Measurements from ENCODE around the gene PRR12.
A peak's percentile ranks its signal among the peaks of the same experiment; 100 is the strongest.

PRR12 gene

GRCh38 chr19:49665351-49666119 lies 74.6 kb downstream of the PRR12 start, which contains the start of the genes BCL2L12 and IRF3:
Gene BCL2L12, plus strand, starts transcription at chr19:49665933. Its CDS starts 760 bp downstream, at chr19:49666693.
Gene IRF3, minus strand, starts transcription at chr19:49665857. Its CDS starts 1,019 bp downstream, at chr19:49664838.
- peak; percentile 99 for DNase-seq (ENCODE audit: low spot score)

GRCh38 chr19:49666120-49666444 lies 75.1 kb downstream of the PRR12 start:
- no peak for DNase-seq (ENCODE audit: low spot score)

- no peak for DNase-seq (ENCODE audit: low spot score)
Measured at GRCh38 chr19:49667473-49667872, 76.5 kb downstream of the PRR12 start.

- no peak for DNase-seq (ENCODE audit: low spot score)
Measured at GRCh38 chr19:49669516-49669915, 78.5 kb downstream of the PRR12 start.

- peak; percentile 83 for DNase-seq (ENCODE audit: low spot score)
Measured at GRCh38 chr19:49672131-49672919, 81.3 kb downstream of the PRR12 start.
